ENCODE data around the gene PRAMEF1.
"Not testable (repeated sequence)": the region's sequence is repeated elsewhere in the genome, so short reads cannot be mapped to it uniquely, and the experiment has no call there.

The PRAMEF1 gene

GRCh38 chr1:12774801-12775345 is 16.3 kb upstream of the PRAMEF1 start:
- Histone ChIP-seq H3K9me3 (ENCODE audit: control insufficient read depth, low read length) (no peaks in the 10 kb centered on the region), H3K4me1 (no peaks in the 10 kb centered on the region), H3K36me3 (ENCODE audit: control insufficient read depth, insufficient read depth, low read length) (no peaks in the 10 kb centered on the region), H3K27ac (no peak overlapping the region), H3K27me3 (ENCODE audit: control insufficient read depth, insufficient read depth, low read length) (no peaks in the 10 kb centered on the region), H3K4me2 (ENCODE audit: low read length) (no peak overlapping the region), H3K4me3 (ENCODE audit: low read depth, low read length) (no peak overlapping the region), H2AFZ (no peak overlapping the region), H3K79me2 (no peaks in the 10 kb centered on the region), H3K9ac (no peak overlapping the region)
- TF ChIP-seq CTCF (IDR thresholded peaks at IDR 0.05): no peak

- Histone ChIP-seq H3K4me3 (ENCODE audit: low read depth, low read length) (no peak overlapping the region), H3K9ac (no peak overlapping the region), H3K27me3 (ENCODE audit: control insufficient read depth, insufficient read depth, low read length) (no peaks in the 10 kb centered on the region), H3K79me2 (no peaks in the 10 kb centered on the region), H3K4me1 (no peaks in the 10 kb centered on the region), H3K27ac (no peak overlapping the region), H3K9me3 (ENCODE audit: control insufficient read depth, low read length) (no peaks in the 10 kb centered on the region), H3K4me2 (ENCODE audit: low read length) (no peak overlapping the region), H2AFZ (no peak overlapping the region), H3K36me3 (ENCODE audit: control insufficient read depth, insufficient read depth, low read length) (no peaks in the 10 kb centered on the region)
- no peak for TF ChIP-seq CTCF (IDR thresholded peaks at IDR 0.05)
These were observed 15.8 kb upstream of the PRAMEF1 start for GRCh38 chr1:12775443-12775842.

GRCh38 chr1:12776801-12777557 is 14.2 kb upstream of the PRAMEF1 start:
- Histone ChIP-seq H3K4me1 (no peaks in the 10 kb centered on the region), H3K4me3 (ENCODE audit: low read depth, low read length) (no peak overlapping the region), H3K4me2 (ENCODE audit: low read length) (no peak overlapping the region), H3K36me3 (ENCODE audit: control insufficient read depth, insufficient read depth, low read length) (no peaks in the 10 kb centered on the region), H3K27ac (no peak overlapping the region), H3K79me2 (no peaks in the 10 kb centered on the region), H3K9ac (no peak overlapping the region), H2AFZ (no peak overlapping the region), H3K9me3 (ENCODE audit: control insufficient read depth, low read length) (no peaks in the 10 kb centered on the region), H3K27me3 (ENCODE audit: control insufficient read depth, insufficient read depth, low read length) (no peaks in the 10 kb centered on the region)
- TF ChIP-seq CTCF (IDR thresholded peaks at IDR 0.05): no peak

- Histone ChIP-seq H3K79me2 (no peaks in the 10 kb centered on the region), H3K27ac (no peak overlapping the region), H3K36me3 (ENCODE audit: control insufficient read depth, insufficient read depth, low read length) (no peaks in the 10 kb centered on the region), H3K4me1 (no peaks in the 10 kb centered on the region), H2AFZ (no peak overlapping the region), H3K9me3 (ENCODE audit: control insufficient read depth, low read length) (no peaks in the 10 kb centered on the region), H3K9ac (no peak overlapping the region), H3K4me3 (ENCODE audit: low read depth, low read length) (no peak overlapping the region), H3K4me2 (ENCODE audit: low read length) (no peak overlapping the region), H3K27me3 (ENCODE audit: control insufficient read depth, insufficient read depth, low read length) (no peaks in the 10 kb centered on the region)
- TF ChIP-seq CTCF (IDR thresholded peaks at IDR 0.05): no peak
These were observed 13.1 kb upstream of the PRAMEF1 start for GRCh38 chr1:12778061-12778460.

GRCh38 chr1:12778907-12779306 is 12.3 kb upstream of the PRAMEF1 start:
- Histone ChIP-seq H3K9me3 (ENCODE audit: control insufficient read depth, low read length) (no peaks in the 10 kb centered on the region), H3K27ac (no peak overlapping the region), H3K79me2 (no peaks in the 10 kb centered on the region), H3K4me3 (ENCODE audit: low read depth, low read length) (no peak overlapping the region), H3K4me1 (no peaks in the 10 kb centered on the region), H3K36me3 (ENCODE audit: control insufficient read depth, insufficient read depth, low read length) (no peaks in the 10 kb centered on the region), H3K9ac (no peak overlapping the region), H3K27me3 (ENCODE audit: control insufficient read depth, insufficient read depth, low read length) (no peaks in the 10 kb centered on the region), H2AFZ (no peak overlapping the region), H3K4me2 (ENCODE audit: low read length) (no peak overlapping the region)
- TF ChIP-seq CTCF (IDR thresholded peaks at IDR 0.05): no peak

GRCh38 chr1:12781488-12781887 is 9.7 kb upstream of the PRAMEF1 start:
- not testable (repeated sequence) for H2AFZ ChIP-seq; H3K4me2 ChIP-seq (ENCODE audit: low read length); H3K9ac ChIP-seq; H3K9me3 ChIP-seq (ENCODE audit: control insufficient read depth, low read length); H3K4me1 ChIP-seq; H3K27ac ChIP-seq; H3K36me3 ChIP-seq (ENCODE audit: control insufficient read depth, insufficient read depth, low read length); H3K4me3 ChIP-seq (ENCODE audit: low read depth, low read length); H3K27me3 ChIP-seq (ENCODE audit: control insufficient read depth, insufficient read depth, low read length); H3K79me2 ChIP-seq

- H3K27me3 ChIP-seq (ENCODE audit: control insufficient read depth, insufficient read depth, low read length); H3K79me2 ChIP-seq; H3K4me1 ChIP-seq; H2AFZ ChIP-seq; H3K4me2 ChIP-seq (ENCODE audit: low read length); H3K36me3 ChIP-seq (ENCODE audit: control insufficient read depth, insufficient read depth, low read length); H3K27ac ChIP-seq; H3K9ac ChIP-seq; H3K9me3 ChIP-seq (ENCODE audit: control insufficient read depth, low read length); H3K4me3 ChIP-seq (ENCODE audit: low read depth, low read length): not testable (repeated sequence)
These were observed 7.4 kb upstream of the PRAMEF1 start for GRCh38 chr1:12783783-12784182.

Data from parathyroid adenoma (tissue), 2 donors.